K562 (cell line): ENCODE data around the gene LUC7L. TPM values are rescaled to one million over a fixed set of nuclear protein-coding genes. Genes with fewer than 3 reads are reported as not detected.

Experiments
- CEBPZ ChIP-seq: fragments of 150-350 bp; IDR thresholded peaks from 2 replicates; pipeline ENCODE4 v1.6.1; 2014; ENCODE audit warnings: low read depth, mild to moderate bottlenecking, low read length, borderline replicate concordance
- ELF1 ChIP-seq: fragments of 200-800 bp; sonication (Bioruptor generic); IDR thresholded peaks from 2 replicates; pipeline ENCODE4 v1.6.1; 2016; ENCODE audit warnings: missing genetic modification characterization, missing compliant biosample characterization
- FOXJ3 ChIP-seq: sonication (generic); formaldehyde crosslinking; IDR thresholded peaks from 2 replicates; pipeline ENCODE4 v1.4.0; 2020; ENCODE audit warnings: mild to moderate bottlenecking, missing genetic modification reagents
- GABPB1 ChIP-seq: sonication (generic); formaldehyde crosslinking; IDR thresholded peaks from 2 replicates; pipeline ENCODE4 v1.8.0; 2022; ENCODE audit warnings: mild to moderate bottlenecking, missing genetic modification reagents
- HDAC2 ChIP-seq: fragments of 450-650 bp; IDR thresholded peaks from 2 replicates; pipeline ENCODE4 v1.6.1; 2016; ENCODE audit warnings: mild to moderate bottlenecking
- HNRNPLL ChIP-seq: fragments of 200-400 bp; formaldehyde crosslinking; IDR thresholded peaks from 2 replicates; pipeline ENCODE4 v1.6.1; 2017; ENCODE audit warnings: low read length, low read depth, mild to moderate bottlenecking; ENCODE audit not compliant: poor library complexity, severe bottlenecking
- MTA1 ChIP-seq: fragments of 450-650 bp; IDR thresholded peaks from 2 replicates; pipeline ENCODE4 v1.6.1; 2017; ENCODE audit warnings: borderline replicate concordance
- MYC ChIP-seq, 2 experiments: fragments of 250-450 bp in 1 of 2; sonication (Bioruptor Pico) in 1 of 2; IDR thresholded peaks; 2 replicates each; pipeline versions ENCODE4 v1.5.1 to v1.6.1; 2012 to 2021; ENCODE audit warnings: low read depth in 2 of 2, borderline replicate concordance in 1 of 2, improper control_type of control experiment in 1 of 2, low read length in 1 of 2, mild to moderate bottlenecking in 1 of 2, moderate library complexity in 1 of 2
- POU5F1 ChIP-seq: fragments of 150-350 bp; IDR thresholded peaks from 2 replicates; pipeline ENCODE4 v1.6.1; 2014; ENCODE audit warnings: borderline replicate concordance, low read length, low read depth, mild to moderate bottlenecking; ENCODE audit not compliant: partially characterized antibody
- PRPF4 ChIP-seq: fragments of 200-400 bp; formaldehyde crosslinking; IDR thresholded peaks from one replicate; pipeline ENCODE4 v1.6.1; 2017; ENCODE audit warnings: low read length, low read depth, mild to moderate bottlenecking; ENCODE audit not compliant: insufficient read depth, poor library complexity, severe bottlenecking
- SIN3B ChIP-seq: fragments of 450-650 bp; IDR thresholded peaks from 2 replicates; pipeline ENCODE4 v1.6.1; 2017; ENCODE audit warnings: low read depth, mild to moderate bottlenecking, moderate library complexity
- STAT5B ChIP-seq: fragments of 250-450 bp; sonication (Bioruptor Pico); IDR thresholded peaks from 2 replicates; pipeline ENCODE4 v1.8.0; 2021; ENCODE audit warnings: mild to moderate bottlenecking, inconsistent platforms
- ZNF407 ChIP-seq: fragments of 450-650 bp; IDR thresholded peaks from 2 replicates; pipeline ENCODE4 v1.6.1; 2016; ENCODE audit warnings: low read depth
- ZNF76 ChIP-seq: fragments of 250-450 bp; sonication (Bioruptor Pico); IDR thresholded peaks from 2 replicates; pipeline ENCODE4 v1.4.0; 2020; ENCODE audit warnings: mild to moderate bottlenecking, moderate library complexity, borderline replicate concordance
- ZSCAN32 ChIP-seq: fragments of 450-650 bp; formaldehyde crosslinking; IDR thresholded peaks from 2 replicates; pipeline ENCODE4 v1.4.0; 2020; ENCODE audit warnings: mild to moderate bottlenecking, moderate library complexity
- polyA plus RNA-seq, 8 experiments: library from polyadenylated mRNA; depleted of rRNA in 4 of 8; stranded (reverse) in 5 of 8; unstranded in 3 of 8; fragments of >200 nt; fragmentation: Nextera tagmentation in 2 of 8; fragmentation: Illumina TruSeq in 1 of 8; extraction: Ambion mirVana in 2 of 8; extraction: Trizol in 1 of 8; gene quantifications; 2 replicates each; pipeline versions ENCODE4 v1.2.1 to v1.2.3, GENCODE V29; 2011 to 2014; ENCODE audit warnings: inconsistent platforms in 1 of 8, missing spikeins in 1 of 8
- total RNA-seq, 7 experiments: library from RNA; depleted of rRNA in 6 of 7; stranded (reverse); fragments of >200 nt in 6 of 7; fragmentation: Illumina TruSeq in 2 of 7; extraction: Trizol in 2 of 7; gene quantifications; 2 replicates each; pipeline versions ENCODE4 v1.2.1 to v1.2.3, GENCODE V29; 2011 to 2021; ENCODE audit warnings: low replicate concordance in 1 of 7

LUC7L gene
- total and polyA plus RNA-seq, 9 of the 15 experiments (the other 6 are each of a cell fraction or from before 2014, with no cell fraction given): 1.7 to 93.3 (median 59.5) TPM

- TF ChIP-seq ZSCAN32 (CRISPR knock-in tag) (no peak), GABPB1 (CRISPR knock-in tag) (peak; percentile 92), MTA1 (peak; percentile 60; the same call in 1 of the 2 replicates), HNRNPLL (peak; percentile 57), ZNF407 (no peak), SIN3B (peak; percentile 66), HDAC2 (peak; percentile 91), MYC (IDR thresholded peaks at IDR 0.05; ENCODE audit: low read depth, low read length) (peak; percentile 65), MYC (CRISPR knock-in tag; IDR thresholded peaks at IDR 0.05; ENCODE audit: borderline replicate concordance, low read depth) (no peak), STAT5B (CRISPR knock-in tag) (no peak), FOXJ3 (CRISPR knock-in tag) (no peak), POU5F1 (no peak), CEBPZ (no peak), PRPF4 (no peak), ELF1 (tag) (peak; percentile 81), ZNF76 (CRISPR knock-in tag) (no peak)
Measured at GRCh38 chr16:234468-235305, 5.4 kb upstream of the LUC7L start, which contains the start of gene FAM234A (continued).
